Ramos (cell line): ENCODE results near the gene TIRAP.
"Not testable (repeated sequence)": the region's sequence is repeated elsewhere in the genome, so short reads cannot be mapped to it uniquely, and the experiment has no call there.

Source experiments
- in situ Hi-C: fragments of 300-500 bp; cut with MboI; formaldehyde crosslinking; loops from one replicate; pipeline ENCODE4 v1.14.3; 2022; ENCODE audit warnings: low sequenced_read_pairs; ENCODE audit not compliant: unreplicated experiment

Gene TIRAP

GRCh38 chr11:126282361-126282735, 545 bp upstream of the TIRAP start:
- in situ Hi-C loops = no loop called here

- in situ Hi-C loops = no loop called here
Observed at GRCh38 chr11:126284829-126285228, 1.9 kb downstream of the TIRAP start.

GRCh38 chr11:126288237-126288636, 5.3 kb downstream of the TIRAP start:
- in situ Hi-C loops = no loop called here

- in situ Hi-C loops = no loop called here
Observed at GRCh38 chr11:126290887-126291286, 8.0 kb downstream of the TIRAP start.

- in situ Hi-C loops = no loop called here
Observed at GRCh38 chr11:126293726-126294125, 10.8 kb downstream of the TIRAP start.

GRCh38 chr11:126297004-126297403, 14.1 kb downstream of the TIRAP start:
- in situ Hi-C loops = no loop called here

GRCh38 chr11:126303623-126304456, 20.9 kb downstream of the TIRAP start, which contains the start of gene DCPS:
Gene DCPS (plus strand): TSS chr11:126304060. CDS start chr11:126304081, 21 bp downstream.
- in situ Hi-C loops = no loop called here

GRCh38 chr11:126304457-126305075, 21.7 kb downstream of the TIRAP start:
- in situ Hi-C loops = no loop called here

GRCh38 chr11:126305699-126306098, 22.8 kb downstream of the TIRAP start:
- in situ Hi-C loops = no loop called here

GRCh38 chr11:126307706-126308105, 24.8 kb downstream of the TIRAP start:
- in situ Hi-C loops = no loop called here

GRCh38 chr11:126308271-126308671, 25.4 kb downstream of the TIRAP start:
- in situ Hi-C loops = no loop called here

GRCh38 chr11:126308771-126309170, 25.9 kb downstream of the TIRAP start:
- in situ Hi-C loops = not testable (repeated sequence)

GRCh38 chr11:126310200-126310991, 27.5 kb downstream of the TIRAP start:
- in situ Hi-C loops = no loop called here

GRCh38 chr11:126310992-126311310, 28.1 kb downstream of the TIRAP start:
- in situ Hi-C loops = no loop called here

GRCh38 chr11:126311401-126312291, 28.8 kb downstream of the TIRAP start:
- in situ Hi-C loops = no loop called here

GRCh38 chr11:126312961-126313360, 30.1 kb downstream of the TIRAP start:
- in situ Hi-C loops = no loop called here

- in situ Hi-C loops = no loop called here
Observed at GRCh38 chr11:126313826-126314225, 30.9 kb downstream of the TIRAP start.

- in situ Hi-C loops = no loop called here
Observed at GRCh38 chr11:126317432-126317755, 34.5 kb downstream of the TIRAP start.

GRCh38 chr11:126317756-126318573, 35.1 kb downstream of the TIRAP start:
- in situ Hi-C loops = no loop called here
